ENCODE data around the gene AMBN. TPM values are rescaled to one million over a fixed set of nuclear protein-coding genes. Genes with fewer than 3 reads are reported as not detected.

The AMBN gene
- total and polyA plus RNA-seq, 2 of the 13 experiments (the other 11 are each of a cell fraction or from before 2014, with no cell fraction given), result not detected

DNA sequence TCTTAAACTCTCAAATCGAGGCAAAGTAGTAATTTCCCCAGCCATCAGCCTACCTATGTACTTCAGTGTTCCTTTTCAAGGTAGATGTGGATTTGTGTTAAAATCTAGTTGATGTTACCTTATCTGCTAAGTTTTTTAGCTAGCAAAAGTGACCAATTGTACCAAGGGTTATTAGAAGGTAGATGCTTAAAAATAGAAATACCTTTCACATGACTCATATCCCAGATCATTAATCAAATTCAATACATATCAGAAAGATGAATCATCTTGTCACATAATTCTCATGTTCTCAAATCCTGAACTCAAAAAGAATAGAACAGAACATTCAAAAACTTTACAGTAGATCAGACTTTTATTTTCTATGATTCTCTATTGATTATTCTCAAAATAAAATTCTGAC, 40.0 kb downstream of the AMBN start:
- 0% methylated on average over 1 of the region's 1 CpG for WGBS (ENCODE audit: low lambda C conversion rate)
- no peak overlapping the region for H3K9ac ChIP-seq (ENCODE audit: insufficient read depth, low read depth, low read length)
- no peaks in the 10 kb centered on the region for H3K36me3 ChIP-seq (replicated peaks in 1 of 2; ENCODE audit: control insufficient read depth in 1 of 2, insufficient read depth in 2 of 2, low read length in 2 of 2)
- no peaks in the 10 kb centered on the region for H3K79me2 ChIP-seq (ENCODE audit: insufficient read depth, low read length)
- FAIRE-seq (no peak), DNase-seq (ENCODE audit: low spot score) (no peak), ATAC-seq (no peak)
- 0 out of 2 replicates have a peak, but pooled peaks cover 1% of the 10 kb centered on the region for H3K4me1 ChIP-seq (ENCODE audit: insufficient read depth, low read length)
- H2AFZ ChIP-seq (ENCODE audit: low read length), result no peak overlapping the region
- H4K20me1 ChIP-seq (ENCODE audit: insufficient read depth, low read length), result no peaks in the 10 kb centered on the region
- H3K27me3 ChIP-seq (ENCODE audit: control insufficient read depth in 1 of 2, insufficient read depth in 2 of 2, low read length in 2 of 2), result no peaks in the 10 kb centered on the region
- no TSS peak for BruUV-seq (replicated peaks)
- CTCF ChIA-PET (ENCODE audit: low intra/inter-chr PET ratio, low total read pairs), result no interaction called here
- no peak overlapping the region for H3K4me3 ChIP-seq (replicated peaks in 1 of 3; ENCODE audit: insufficient read depth in 1 of 3, low read depth in 2 of 3, low read length in 3 of 3)
- in situ Hi-C loops (cut with HindIII; ENCODE audit: extremely low pct_ligation_motif_present, low pct_unique_long_range_greater_than_20kb) (no loop called here), intact Hi-C loops (cut with micrococcal nuclease; ENCODE audit: unreplicated experiment) (no loop called here)
- H3K27ac ChIP-seq (ENCODE audit: extremely low read length, insufficient read depth, low read length), result no peak overlapping the region
- no peaks in the 10 kb centered on the region for H3K9me3 ChIP-seq (ENCODE audit: low read length)
- no peak overlapping the region for H3K4me2 ChIP-seq (ENCODE audit: low read depth, low read length)
- POLR2A ChIA-PET, result no interaction called here
- no peak for TF ChIP-seq GTF2F1 (IDR thresholded peaks at IDR 0.05; ENCODE audit: low read length)
- TF ChIP-seq SP4 (CRISPR knock-in tag; IDR thresholded peaks at IDR 0.05), result no peak
- no peak for TF ChIP-seq ZBTB37 (CRISPR knock-in tag; IDR thresholded peaks at IDR 0.05)
- TF ChIP-seq, protein P1, sequence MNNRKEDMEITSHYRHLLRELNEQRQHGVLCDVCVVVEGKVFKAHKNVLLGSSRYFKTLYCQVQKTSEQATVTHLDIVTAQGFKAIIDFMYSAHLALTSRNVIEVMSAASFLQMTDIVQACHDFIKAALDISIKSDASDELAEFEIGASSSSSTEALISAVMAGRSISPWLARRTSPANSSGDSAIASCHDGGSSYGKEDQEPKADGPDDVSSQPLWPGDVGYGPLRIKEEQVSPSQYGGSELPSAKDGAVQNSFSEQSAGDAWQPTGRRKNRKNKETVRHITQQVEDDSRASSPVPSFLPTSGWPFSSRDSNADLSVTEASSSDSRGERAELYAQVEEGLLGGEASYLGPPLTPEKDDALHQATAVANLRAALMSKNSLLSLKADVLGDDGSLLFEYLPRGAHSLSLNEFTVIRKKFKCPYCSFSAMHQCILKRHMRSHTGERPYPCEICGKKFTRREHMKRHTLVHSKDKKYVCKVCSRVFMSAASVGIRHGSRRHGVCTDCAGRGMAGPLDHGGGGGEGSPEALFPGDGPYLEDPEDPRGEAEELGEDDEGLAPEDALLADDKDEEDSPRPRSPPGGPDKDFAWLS (CRISPR knock-in tag; IDR thresholded peaks at IDR 0.05; ENCODE audit: borderline replicate concordance), result no peak
- TF ChIP-seq U2AF2 (IDR thresholded peaks at IDR 0.05; ENCODE audit: low read depth, low read length), result no peak
- TF ChIP-seq REST (IDR thresholded peaks at IDR 0.05; ENCODE audit: borderline replicate concordance in 1 of 2, low read depth in 1 of 2, low read length in 2 of 2), result no peak
- TF ChIP-seq KDM2A (CRISPR knock-in tag; IDR thresholded peaks at IDR 0.05; ENCODE audit: borderline replicate concordance, low read depth), result no peak
- no peak for TF ChIP-seq RFXAP (CRISPR knock-in tag; IDR thresholded peaks at IDR 0.05; ENCODE audit: borderline replicate concordance)
- TF ChIP-seq THAP11 (CRISPR knock-in tag; IDR thresholded peaks at IDR 0.05), result no peak
- TF ChIP-seq ZNF781 (CRISPR knock-in tag; IDR thresholded peaks at IDR 0.05; ENCODE audit: borderline replicate concordance, not compliant biosample characterization), result no peak
- no peak for TF ChIP-seq MBD4 (IDR thresholded peaks at IDR 0.05; ENCODE audit: borderline replicate concordance, low read length)
- no peak for TF ChIP-seq ZNF557 (CRISPR knock-in tag; IDR thresholded peaks at IDR 0.05)
- TF ChIP-seq ZNF550 (CRISPR knock-in tag; IDR thresholded peaks at IDR 0.05; ENCODE audit: borderline replicate concordance), result no peak
- no peak for TF ChIP-seq ZNF225 (CRISPR knock-in tag; IDR thresholded peaks at IDR 0.05)
- no peak for TF ChIP-seq EED (CRISPR knock-in tag; IDR thresholded peaks at IDR 0.05)
- no peak for TF ChIP-seq HCFC1 (IDR thresholded peaks at IDR 0.05; ENCODE audit: low read depth, low read length)
- TF ChIP-seq ZNF503 (CRISPR knock-in tag; IDR thresholded peaks at IDR 0.05), result no peak
- no peak for TF ChIP-seq CBFB (CRISPR knock-in tag; IDR thresholded peaks at IDR 0.05)
